ENCODE results near the gene KIF2A. TPM values are rescaled to one million over a fixed set of nuclear protein-coding genes. Genes with fewer than 3 reads are reported as not detected.
A peak's percentile ranks its signal among the peaks of the same experiment; 100 is the strongest.

The KIF2A gene
- total and polyA plus RNA-seq, 9 of the 15 experiments (the other 6 are each of a cell fraction or from before 2014, with no cell fraction given) = 42.6 to 126 (median 77.6) TPM

- H3K9ac ChIP-seq (ENCODE audit: insufficient read depth in 1 of 2, low read depth in 2 of 2, low read length in 2 of 2) = peak overlapping the region in 1 of 2 experiments; percentile 6; a peak in 1 of 4 replicates
- ATAC-seq = peak; percentile 61
- no peak overlapping the region for H2AFZ ChIP-seq (ENCODE audit: low read depth, low read length)
- BruUV-seq (replicated peaks) = no TSS peak
- no peaks in the 10 kb centered on the region for H3K9me3 ChIP-seq (replicated peaks; ENCODE audit: control insufficient read depth, insufficient read depth, low read depth, low read length)
- no peak overlapping the region for H3K4me3 ChIP-seq
- no peak for DNase-seq (ENCODE audit: extremely low read depth in 1 of 4, low spot score in 3 of 4)
- H3K27me3 ChIP-seq (ENCODE audit: control insufficient read depth in 2 of 2, insufficient read depth in 2 of 2, low read length in 2 of 2) = no peaks in the 10 kb centered on the region
- H3K9me1 ChIP-seq (ENCODE audit: control insufficient read depth, insufficient read depth, low read length) = no peaks in the 10 kb centered on the region
- 57% methylated on average over 4 of the region's 4 CpGs for WGBS (ENCODE audit: insufficient coverage, low coverage, missing lambda C conversion rate)
- TF ChIP-seq ZNF766 (CRISPR knock-in tag; conservative IDR thresholded peaks at IDR 0.05) (no peak), SRSF3 (IDR thresholded peaks at IDR 0.05; ENCODE audit: insufficient read depth, low read length) (no peak), POLR2A (conservative IDR thresholded peaks at IDR 0.05) (peak; percentile 32; the same call in 1 of the 2 replicates)
- peaks cover 4 to 22% of the 10 kb centered on the region in 2 experiments; a peak in 3 of 5 replicates for H3K4me1 ChIP-seq (replicated peaks in 1 of 2; ENCODE audit: control insufficient read depth in 2 of 2, insufficient read depth in 2 of 2, low read length in 2 of 2)
- in situ Hi-C loops (cut with MboI) = no loop called here
- H3K79me2 ChIP-seq (ENCODE audit: control insufficient read depth, insufficient read depth, low read length) = peaks cover 93% of the 10 kb centered on the region
- FAIRE-seq = no peak
- H3K36me3 ChIP-seq (ENCODE audit: control insufficient read depth, insufficient read depth, low read length) = peaks cover 22% of the 10 kb centered on the region
- ChIA-PET CTCF (ENCODE audit: low intra/inter-chr PET ratio) (no interaction called here), POLR2A (interaction anchor here (0.9 to 2.5 kb wide), 2 partner anchors 10 to 12 kb away, joined by 3 to 13 read pairs; no protein-coding TSS in a partner anchor)
- intact Hi-C loops (cut with micrococcal nuclease) = no loop called here
- H3K27ac ChIP-seq (ENCODE audit: extremely low read depth, low read depth, low read length) = no peak overlapping the region; the same call in 2 of the 3 replicates
- H4K20me1 ChIP-seq (replicated peaks; ENCODE audit: control insufficient read depth, insufficient read depth, low read length) = peaks cover 18% of the 10 kb centered on the region
- H3K4me2 ChIP-seq (ENCODE audit: insufficient read depth, low read length) = peak overlapping the region; percentile 10; the same call in 1 of the 2 replicates
Measured at GRCh38 chr5:62326702-62327101, 20.7 kb downstream of the KIF2A start.

- ChIA-PET POLR2A (interaction anchor here (0.7 to 1.5 kb wide), 4 partner anchors 9 to 129 kb away, joined by 3 to 4 read pairs (median 3); no protein-coding TSS in a partner anchor), CTCF (ENCODE audit: low intra/inter-chr PET ratio) (no interaction called here)
- in situ Hi-C loops (cut with MboI) (no loop called here), intact Hi-C loops (cut with micrococcal nuclease) (no loop called here)
- Histone ChIP-seq H3K9ac (ENCODE audit: insufficient read depth in 1 of 2, low read depth in 2 of 2, low read length in 2 of 2) (peak overlapping the region in 1 of 2 experiments; percentile 6; a peak in 1 of 4 replicates), H3K4me3 (no peak overlapping the region), H3K27me3 (ENCODE audit: control insufficient read depth in 2 of 2, insufficient read depth in 2 of 2, low read length in 2 of 2) (no peaks in the 10 kb centered on the region), H3K36me3 (ENCODE audit: control insufficient read depth, insufficient read depth, low read length) (peaks cover 15% of the 10 kb centered on the region), H3K27ac (ENCODE audit: extremely low read depth, low read depth, low read length) (peak overlapping the region; percentile 7; the same call in 1 of the 3 replicates), H3K4me2 (ENCODE audit: insufficient read depth, low read length) (peak overlapping the region; percentile 10; the same call in 1 of the 2 replicates), H3K9me1 (ENCODE audit: control insufficient read depth, insufficient read depth, low read length) (no peaks in the 10 kb centered on the region), H3K79me2 (ENCODE audit: control insufficient read depth, insufficient read depth, low read length) (peaks cover 93% of the 10 kb centered on the region), H3K9me3 (replicated peaks; ENCODE audit: control insufficient read depth, insufficient read depth, low read depth, low read length) (no peaks in the 10 kb centered on the region), H2AFZ (ENCODE audit: low read depth, low read length) (no peak overlapping the region), H4K20me1 (replicated peaks; ENCODE audit: control insufficient read depth, insufficient read depth, low read length) (peaks cover 18% of the 10 kb centered on the region), H3K4me1 (replicated peaks in 1 of 2; ENCODE audit: control insufficient read depth in 2 of 2, insufficient read depth in 2 of 2, low read length in 2 of 2) (peaks cover 4 to 22% of the 10 kb centered on the region in 2 experiments; a peak in 3 of 5 replicates)
- ATAC-seq = peak; percentile 45
- WGBS (ENCODE audit: insufficient coverage, low coverage, missing lambda C conversion rate) = 31% methylated on average over 9 of the region's 9 CpGs
- no peak for DNase-seq (ENCODE audit: extremely low read depth in 1 of 4, low spot score in 3 of 4)
- peak; percentile 29 for FAIRE-seq
- no TSS peak for BruUV-seq (replicated peaks)
- TF ChIP-seq TFAP4 (CRISPR knock-in tag; IDR thresholded peaks at IDR 0.05; ENCODE audit: borderline replicate concordance) (no peak), TCF3 (CRISPR knock-in tag; IDR thresholded peaks at IDR 0.05) (peak; percentile 40; the same call in 1 of the 2 replicates), NFATC3 (IDR thresholded peaks at IDR 0.05) (no peak), CEBPG (CRISPR knock-in tag; IDR thresholded peaks at IDR 0.05) (no peak), CEBPG (tag; conservative IDR thresholded peaks at IDR 0.05 in 1 of 2, IDR thresholded peaks at IDR 0.05 in 1 of 2) (peak; percentile 43 to 58; a peak in 2 of 4 replicates), PYGO2 (tag; IDR thresholded peaks at IDR 0.05) (no peak), TAL1 (IDR thresholded peaks at IDR 0.05) (0 out of 2 replicates have a peak, but pooled peaks have one; percentile 20), CEBPB (tag; IDR thresholded peaks at IDR 0.05) (peak; percentile 59), CBFA2T3 (IDR thresholded peaks at IDR 0.05) (peak; percentile 45; the same call in 1 of the 2 replicates), DPF2 (IDR thresholded peaks at IDR 0.05) (0 out of 2 replicates have a peak, but pooled peaks have one; percentile 31), TEAD4 (IDR thresholded peaks at IDR 0.05; ENCODE audit: low read length) (peak; percentile 46; the same call in 1 of the 2 replicates), TEAD4 (CRISPR knock-in tag; IDR thresholded peaks at IDR 0.05; ENCODE audit: borderline replicate concordance) (no peak)
Measured at GRCh38 chr5:62327138-62328053, 21.4 kb downstream of the KIF2A start.
